Measurements from ENCODE around the gene AREL1.

The AREL1 gene

GRCh38 chr14:74698465-74698864 lies 14.4 kb downstream of the AREL1 start:
- DNase-seq (ENCODE audit: low read depth in 2 of 2), result no peak

- DNase-seq (ENCODE audit: low read depth in 2 of 2), result no peak
Observed at GRCh38 chr14:74697976-74698375, 14.9 kb downstream of the AREL1 start.

- peak; percentile 56 to 67 for DNase-seq (ENCODE audit: low read depth in 2 of 2)
Observed at GRCh38 chr14:74697543-74697942, 15.3 kb downstream of the AREL1 start.

- no peak for DNase-seq (ENCODE audit: low read depth in 2 of 2)
Observed at GRCh38 chr14:74697011-74697410, 15.9 kb downstream of the AREL1 start.

- DNase-seq (ENCODE audit: low read depth in 2 of 2), result no peak
Observed at GRCh38 chr14:74695406-74695805, 17.5 kb downstream of the AREL1 start.

GRCh38 chr14:74693191-74693590 lies 19.7 kb downstream of the AREL1 start:
- DNase-seq (ENCODE audit: low read depth in 2 of 2), result no peak

GRCh38 chr14:74691456-74691855 lies 21.4 kb downstream of the AREL1 start:
- DNase-seq (ENCODE audit: low read depth in 2 of 2), result no peak

GRCh38 chr14:74685921-74686678 lies 26.8 kb downstream of the AREL1 start:
- DNase-seq (ENCODE audit: low read depth in 2 of 2), result no peak

GRCh38 chr14:74685056-74685455 lies 27.8 kb downstream of the AREL1 start:
- DNase-seq (ENCODE audit: low read depth in 2 of 2), result no peak

GRCh38 chr14:74684434-74684833 lies 28.4 kb downstream of the AREL1 start:
- no peak for DNase-seq (ENCODE audit: low read depth in 2 of 2)

GRCh38 chr14:74683406-74683805 lies 29.5 kb downstream of the AREL1 start:
- DNase-seq (ENCODE audit: low read depth in 2 of 2), result no peak

GRCh38 chr14:74682169-74682952 lies 30.5 kb downstream of the AREL1 start:
- DNase-seq (ENCODE audit: low read depth in 2 of 2), result no peak

GRCh38 chr14:74675219-74675618 lies 37.7 kb downstream of the AREL1 start:
- no peak for DNase-seq (ENCODE audit: low read depth in 2 of 2)

- no peak for DNase-seq (ENCODE audit: low read depth in 2 of 2)
Observed at GRCh38 chr14:74673768-74674167, 39.1 kb downstream of the AREL1 start.

- DNase-seq (ENCODE audit: low read depth in 2 of 2), result peak in 1 of 2 experiments; percentile 19
Observed at GRCh38 chr14:74671789-74672188, 41.1 kb downstream of the AREL1 start.

- peak in 1 of 2 experiments; percentile 14 for DNase-seq (ENCODE audit: low read depth in 2 of 2)
Observed at GRCh38 chr14:74670726-74671411, 42.0 kb downstream of the AREL1 start.

GRCh38 chr14:74669846-74670245 lies 43.0 kb downstream of the AREL1 start:
- no peak for DNase-seq (ENCODE audit: low read depth in 2 of 2)

- DNase-seq (ENCODE audit: low read depth in 2 of 2), result no peak
Observed at GRCh38 chr14:74669256-74669655, 43.6 kb downstream of the AREL1 start.

- DNase-seq (ENCODE audit: low read depth in 2 of 2), result no peak
Observed at GRCh38 chr14:74667758-74668157, 45.1 kb downstream of the AREL1 start.

- no peak for DNase-seq (ENCODE audit: low read depth in 2 of 2)
Observed at GRCh38 chr14:74664717-74665116, 48.2 kb downstream of the AREL1 start.

- DNase-seq (ENCODE audit: low read depth in 2 of 2), result no peak
Observed at GRCh38 chr14:74663884-74664283, 49.0 kb downstream of the AREL1 start.

- no peak for DNase-seq (ENCODE audit: low read depth in 2 of 2)
Observed at GRCh38 chr14:74661726-74662450, 51.0 kb downstream of the AREL1 start.
